Spinal cord (tissue), 10 donors: ENCODE measurements around the gene CLEC4F. TPM values are rescaled to one million over a fixed set of nuclear protein-coding genes. Genes with fewer than 3 reads are reported as not detected.
A peak's percentile ranks its signal among the peaks of the same experiment; 100 is the strongest.

Experiments
- DNase-seq, 6 donors: peaks; one replicate each; pipeline versions ENCODE4 v3.0.0 to v3.0.0-alpha.2; 2013 to 2015; ENCODE audit warnings: low spot score in 6 of 6, low read depth in 4 of 6
- H3K27ac ChIP-seq: one replicate; pipeline ENCODE4 v1.5.1; 2013; ENCODE audit warnings: low read depth, low read length, control low read depth
- H3K27me3 ChIP-seq: one replicate; pipeline ENCODE4 v1.6.1; 2013; ENCODE audit warnings: low read length; ENCODE audit not compliant: control insufficient read depth, insufficient read depth
- H3K36me3 ChIP-seq: one replicate; pipeline ENCODE4 v1.6.1; 2013; ENCODE audit warnings: low read length; ENCODE audit not compliant: control insufficient read depth, insufficient read depth
- H3K4me1 ChIP-seq: one replicate; pipeline ENCODE4 v1.6.1; 2013; ENCODE audit warnings: low read length; ENCODE audit not compliant: control insufficient read depth, insufficient read depth
- H3K4me3 ChIP-seq: one replicate; pipeline ENCODE4 v1.5.1; 2013; ENCODE audit warnings: low read depth, low read length, control low read depth
- H3K9me3 ChIP-seq: one replicate; pipeline ENCODE4 v1.6.1; 2013; ENCODE audit warnings: low read length; ENCODE audit not compliant: control insufficient read depth, insufficient read depth
- WGBS: methylation state at CpG from one replicate; pipeline ENCODE4 v1.1.5; 2013; ENCODE audit warnings: missing lambda C conversion rate; ENCODE audit not compliant: insufficient coverage; 5-methylcytosine and 5-hydroxymethylcytosine counted together
- polyA plus RNA-seq, 2 donors: library from polyadenylated mRNA; unstranded; fragments of 120-200 nt; gene quantifications; one replicate each; pipeline ENCODE4 v1.2.1, GENCODE V29; 2013; ENCODE audit not compliant: insufficient read length in 2 of 2
- total RNA-seq, 2 donors: library from RNA; depleted of rRNA in 1 of 2; stranded (reverse); fragments of 120-200 nt in 1 of 2; fragments of >200 nt in 1 of 2; gene quantifications; one replicate each; pipeline versions ENCODE4 v1.2.3 to v1.2.4, GENCODE V29; 2013 to 2014
- donor health status: healthy.

Gene CLEC4F
- total and polyA plus RNA-seq, 4 donors, result not detected

GRCh38 chr2:70778676-70779075 is 41.7 kb downstream of the CLEC4F start:
- Histone ChIP-seq H3K36me3 (no peaks in the 10 kb centered on the region), H3K4me3 (no peak overlapping the region), H3K9me3 (no peaks in the 10 kb centered on the region), H3K27ac (no peak overlapping the region), H3K27me3 (peaks cover 2% of the 10 kb centered on the region), H3K4me1 (no peaks in the 10 kb centered on the region)
- no peak for DNase-seq
- WGBS, result no CpG with 5 or more reads among the region's 1 CpG

GRCh38 chr2:70777450-70777849 is 42.9 kb downstream of the CLEC4F start:
- Histone ChIP-seq H3K9me3 (no peaks in the 10 kb centered on the region), H3K4me3 (no peak overlapping the region), H3K27me3 (peaks cover 2% of the 10 kb centered on the region), H3K4me1 (no peaks in the 10 kb centered on the region), H3K27ac (no peak overlapping the region), H3K36me3 (no peaks in the 10 kb centered on the region)
- 79% methylated on average over 2 of the region's 2 CpGs for WGBS
- no peak for DNase-seq

- Histone ChIP-seq H3K4me3 (no peak overlapping the region), H3K9me3 (no peaks in the 10 kb centered on the region), H3K36me3 (no peaks in the 10 kb centered on the region), H3K27ac (no peak overlapping the region), H3K27me3 (peaks cover 2% of the 10 kb centered on the region), H3K4me1 (no peaks in the 10 kb centered on the region)
- DNase-seq, result no peak
- no CpG with 5 or more reads among the region's 3 CpGs for WGBS
Observed at GRCh38 chr2:70776266-70776665, 44.1 kb downstream of the CLEC4F start.

- Histone ChIP-seq H3K27me3 (peaks cover 2% of the 10 kb centered on the region), H3K27ac (no peak overlapping the region), H3K4me1 (no peaks in the 10 kb centered on the region), H3K4me3 (no peak overlapping the region), H3K9me3 (no peaks in the 10 kb centered on the region), H3K36me3 (no peaks in the 10 kb centered on the region)
- WGBS, result no CpG with 5 or more reads among the region's 2 CpGs
- no peak for DNase-seq
Observed at GRCh38 chr2:70775141-70775540, 45.3 kb downstream of the CLEC4F start.

GRCh38 chr2:70772486-70773155 is 47.8 kb downstream of the CLEC4F start:
- no peak for DNase-seq
- Histone ChIP-seq H3K36me3 (no peaks in the 10 kb centered on the region), H3K27me3 (peaks cover 2% of the 10 kb centered on the region), H3K4me1 (no peaks in the 10 kb centered on the region), H3K27ac (no peak overlapping the region), H3K9me3 (no peaks in the 10 kb centered on the region), H3K4me3 (no peak overlapping the region)
- no CpG with 5 or more reads among the region's 2 CpGs for WGBS

- Histone ChIP-seq H3K9me3 (no peaks in the 10 kb centered on the region), H3K27ac (no peak overlapping the region), H3K4me3 (no peak overlapping the region), H3K36me3 (no peaks in the 10 kb centered on the region), H3K4me1 (no peaks in the 10 kb centered on the region), H3K27me3 (peaks cover 2% of the 10 kb centered on the region)
- 100% methylated on average over 1 of the region's 2 CpGs for WGBS
- DNase-seq, result no peak
Observed at GRCh38 chr2:70771446-70771845, 49.0 kb downstream of the CLEC4F start.

GRCh38 chr2:70769450-70769849 is 50.9 kb downstream of the CLEC4F start:
- Histone ChIP-seq H3K4me3 (no peak overlapping the region), H3K36me3 (no peaks in the 10 kb centered on the region), H3K27ac (no peak overlapping the region), H3K4me1 (peaks cover 6% of the 10 kb centered on the region), H3K27me3 (no peaks in the 10 kb centered on the region), H3K9me3 (no peaks in the 10 kb centered on the region)
- WGBS, result 56% methylated on average over 1 of the region's 2 CpGs
- DNase-seq, result no peak

- no peaks in the 10 kb centered on the region for H3K27me3 ChIP-seq
- no CpG with 5 or more reads among the region's 7 CpGs for WGBS
- H3K9me3 ChIP-seq, result no peaks in the 10 kb centered on the region
- H3K36me3 ChIP-seq, result no peaks in the 10 kb centered on the region
- no peak overlapping the region for H3K27ac ChIP-seq
- DNase-seq, result no peak
- peaks cover 10% of the 10 kb centered on the region for H3K4me1 ChIP-seq
- no peak overlapping the region for H3K4me3 ChIP-seq
Observed at GRCh38 chr2:70768590-70769085, 51.8 kb downstream of the CLEC4F start.

GRCh38 chr2:70767699-70768589 is 52.5 kb downstream of the CLEC4F start, which contains the start of gene ADD2:
TSS of gene ADD2 (minus strand) at chr2:70768200. CDS start at chr2:70706408, 61,792 bp downstream.
- DNase-seq, result peak in 4 of 6 donors; percentile 57 to 94 (median 79)
- H3K4me1 ChIP-seq, result peaks cover 10% of the 10 kb centered on the region
- H3K36me3 ChIP-seq, result no peaks in the 10 kb centered on the region
- no peaks in the 10 kb centered on the region for H3K27me3 ChIP-seq
- H3K9me3 ChIP-seq, result no peaks in the 10 kb centered on the region
- H3K27ac ChIP-seq, result peak within 1 kb of the TSS; percentile 50
- H3K4me3 ChIP-seq, result peak within 1 kb of the TSS; percentile 54
- under 1% methylated on average over 44 of the region's 74 CpGs for WGBS
